Measurements from ENCODE around the gene PPAN. TPM values are rescaled to one million over a fixed set of nuclear protein-coding genes. Genes with fewer than 3 reads are reported as not detected.
A peak's percentile ranks its signal among the peaks of the same experiment; 100 is the strongest.

Gene PPAN
- total RNA-seq, 1 donor from 2014 or later = 28.3 TPM

DNA sequence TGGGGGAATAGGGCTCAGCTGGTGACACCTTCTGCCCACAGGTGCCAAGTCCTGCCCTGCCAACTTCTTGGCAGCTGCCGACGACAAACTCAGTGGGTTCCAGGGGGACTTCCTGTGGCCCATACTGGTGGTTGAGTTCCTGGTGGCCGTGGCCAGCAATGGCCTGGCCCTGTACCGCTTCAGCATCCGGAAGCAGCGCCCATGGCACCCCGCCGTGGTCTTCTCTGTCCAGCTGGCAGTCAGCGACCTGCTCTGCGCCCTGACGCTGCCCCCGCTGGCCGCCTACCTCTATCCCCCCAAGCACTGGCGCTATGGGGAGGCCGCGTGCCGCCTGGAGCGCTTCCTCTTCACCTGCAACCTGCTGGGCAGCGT, 7.4 kb downstream of the PPAN start:
- no peak for DNase-seq (ENCODE audit: low read depth)

GRCh38 chr19:10113964-10114650, 7.9 kb downstream of the PPAN start:
- DNase-seq (ENCODE audit: low read depth) = peak; percentile 20

DNA sequence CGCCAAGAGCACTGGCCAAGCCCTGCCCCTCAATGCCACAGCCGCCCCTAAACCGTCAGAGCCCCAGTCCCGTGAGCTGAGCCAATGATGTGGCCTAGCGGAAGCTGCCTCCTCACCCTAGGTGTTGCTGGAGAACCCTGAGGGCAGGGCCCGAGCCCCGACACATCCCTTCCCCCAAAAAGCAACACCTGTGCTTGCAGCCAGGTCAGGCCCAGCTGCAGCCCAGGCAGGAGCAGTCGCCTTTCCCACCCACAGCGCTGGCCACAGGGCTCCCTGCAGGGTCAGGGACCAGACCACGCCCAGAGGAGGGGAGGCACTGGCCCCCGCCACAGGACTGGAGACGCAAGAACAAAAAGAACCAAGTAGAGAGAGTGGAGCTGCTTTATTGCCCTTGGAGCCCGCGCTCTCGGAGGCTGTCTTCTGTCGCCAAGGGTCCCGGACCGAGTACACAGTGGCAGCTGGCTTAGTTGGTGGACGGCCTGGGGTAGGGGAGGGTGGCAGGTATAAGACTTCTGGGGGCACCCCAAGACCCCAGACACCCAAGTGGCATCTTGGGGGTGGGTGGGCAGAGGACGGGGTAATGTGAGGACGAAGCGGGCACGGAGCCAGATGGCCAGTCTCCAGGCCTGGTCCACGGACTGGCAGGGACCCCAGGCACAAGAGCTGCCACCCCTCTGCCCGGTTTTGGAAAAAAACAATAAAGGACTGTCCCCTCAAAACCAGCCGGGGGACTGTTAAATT, 8.7 kb downstream of the PPAN start:
- DNase-seq (ENCODE audit: low read depth) = no peak

DNA sequence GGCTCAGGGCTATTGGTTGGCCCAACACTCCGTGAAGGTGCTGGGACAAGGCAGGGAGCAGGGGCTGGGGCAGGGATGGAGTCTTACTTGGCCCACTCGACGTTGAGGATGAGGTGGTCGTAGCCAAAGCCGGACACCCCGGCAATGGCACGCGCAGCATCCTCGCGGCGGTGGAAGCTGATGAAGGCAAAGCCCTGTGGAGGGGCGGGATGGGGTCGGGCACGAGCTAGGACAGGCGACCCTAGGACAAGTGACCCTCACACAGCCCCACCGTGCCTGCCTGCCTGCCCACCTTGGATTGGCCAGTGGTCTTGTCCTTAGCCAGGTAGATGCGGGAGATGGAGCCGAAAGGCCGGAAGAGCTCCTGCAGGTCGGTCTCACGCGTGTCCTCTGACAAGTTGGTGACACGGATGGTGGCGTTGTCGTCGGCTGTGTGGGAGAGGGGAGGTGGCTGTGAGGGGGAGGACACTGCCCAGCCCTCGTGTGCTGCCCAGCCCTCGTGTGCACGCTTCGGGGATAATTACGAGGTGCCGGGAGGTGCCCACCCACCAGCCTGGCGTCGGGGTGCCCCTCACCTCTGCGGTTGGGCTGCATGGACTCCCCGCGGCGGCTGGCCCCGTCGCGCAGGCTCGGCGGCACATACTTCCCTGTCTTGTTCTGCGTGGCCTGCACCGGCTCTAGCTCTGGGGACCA, 9.4 kb downstream of the PPAN start:
- no peak for DNase-seq (ENCODE audit: low read depth)

- DNase-seq (ENCODE audit: low read depth) = peak; percentile 64
These were observed 10.1 kb downstream of the PPAN start for GRCh38 chr19:10116085-10116865.

- DNase-seq (ENCODE audit: low read depth) = no peak
These were observed 10.9 kb downstream of the PPAN start for GRCh38 chr19:10116866-10117616.

- no peak for DNase-seq (ENCODE audit: low read depth)
These were observed 12.8 kb downstream of the PPAN start for GRCh38 chr19:10118960-10119359.

GRCh38 chr19:10120538-10121189, 14.5 kb downstream of the PPAN start:
- peak; percentile 56 for DNase-seq (ENCODE audit: low read depth)

DNA sequence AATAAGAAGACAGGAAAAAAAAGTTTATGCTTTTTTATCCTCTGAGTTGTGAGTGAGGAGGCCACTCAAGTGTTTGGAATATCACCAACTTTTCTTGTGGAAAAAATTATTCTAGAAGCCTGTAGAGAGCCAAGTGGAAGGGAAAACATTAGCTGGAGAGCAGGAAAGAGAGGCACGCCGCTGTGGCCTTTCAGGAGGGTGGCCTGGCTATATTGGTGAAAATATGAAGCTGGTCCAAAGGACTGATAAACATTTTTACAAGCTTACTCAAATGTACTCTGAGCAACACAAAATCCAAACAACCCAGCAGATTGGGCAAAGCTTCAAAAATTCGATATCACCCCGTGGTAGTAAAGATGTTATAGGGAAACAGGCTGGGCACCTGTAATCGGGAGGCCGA, 15.9 kb downstream of the PPAN start:
- no peak for DNase-seq (ENCODE audit: low read depth)

DNA sequence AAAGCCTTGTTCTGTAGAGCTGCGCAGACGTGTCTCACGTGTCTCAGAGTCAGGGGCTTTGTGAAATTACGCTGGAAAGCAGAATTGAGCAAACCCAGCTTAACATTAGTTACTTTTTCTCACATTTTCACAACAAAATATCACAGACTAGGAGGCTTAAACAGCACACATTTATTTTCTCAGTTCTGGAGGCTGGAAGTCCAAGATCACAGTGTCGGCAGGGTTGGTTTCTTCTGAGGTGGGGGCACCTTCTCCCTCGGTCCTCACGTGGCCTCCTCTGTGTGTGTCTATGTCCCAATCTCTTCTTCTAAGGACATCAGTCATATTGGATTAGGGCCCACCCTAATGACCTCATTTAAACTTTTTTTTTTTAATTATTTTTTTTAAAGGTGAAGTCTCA, 18.3 kb downstream of the PPAN start:
- no peak for DNase-seq (ENCODE audit: low read depth)

- DNase-seq (ENCODE audit: low read depth) = no peak
These were observed 20.1 kb downstream of the PPAN start for GRCh38 chr19:10126213-10126639.

GRCh38 chr19:10132905-10133304, 26.7 kb downstream of the PPAN start:
- no peak for DNase-seq (ENCODE audit: low read depth)

GRCh38 chr19:10133596-10133995, 27.4 kb downstream of the PPAN start:
- no peak for DNase-seq (ENCODE audit: low read depth)

DNA sequence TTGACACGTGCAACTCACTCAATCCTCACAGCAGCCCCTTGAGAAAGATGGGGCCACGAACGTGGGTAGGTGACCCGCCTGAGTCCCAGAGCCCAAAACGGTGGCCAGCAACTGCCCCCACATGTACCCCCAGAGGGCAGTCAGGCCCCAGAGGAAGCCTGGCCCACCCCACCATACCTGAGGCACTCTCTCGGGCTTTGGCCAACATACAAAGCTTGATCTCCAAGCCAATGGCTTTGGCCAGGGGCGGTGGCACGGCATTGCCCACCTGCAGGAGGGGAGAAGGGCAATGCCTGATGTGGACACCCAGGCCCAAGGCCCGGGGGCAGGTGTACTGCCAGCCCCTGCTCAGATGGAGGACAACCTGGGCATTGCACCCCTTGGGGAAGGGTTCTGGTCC, 27.9 kb downstream of the PPAN start:
- DNase-seq (ENCODE audit: low read depth) = no peak

- no peak for DNase-seq (ENCODE audit: low read depth)
These were observed 29.6 kb downstream of the PPAN start for GRCh38 chr19:10135551-10136334.

DNA sequence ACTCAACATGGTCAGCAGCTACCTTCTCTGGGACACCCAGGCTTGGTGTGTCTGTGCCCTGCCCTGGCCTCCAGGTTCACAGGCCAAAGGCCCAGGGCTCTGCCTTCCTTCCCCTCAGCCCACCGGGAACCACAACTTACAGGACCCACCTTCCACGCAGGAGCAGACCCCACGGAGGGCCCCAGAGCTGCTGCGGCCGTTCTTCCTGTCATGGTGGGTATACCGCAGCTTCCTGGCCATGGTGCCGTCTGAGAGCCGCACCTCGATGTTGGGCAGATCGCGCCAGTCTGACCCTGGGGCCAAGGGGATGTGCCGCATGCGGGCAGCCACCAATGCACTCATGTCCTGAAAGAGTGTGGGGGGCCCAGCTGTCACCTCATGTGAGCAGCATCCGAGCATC, 30.8 kb downstream of the PPAN start:
- DNase-seq (ENCODE audit: low read depth) = no peak

DNA sequence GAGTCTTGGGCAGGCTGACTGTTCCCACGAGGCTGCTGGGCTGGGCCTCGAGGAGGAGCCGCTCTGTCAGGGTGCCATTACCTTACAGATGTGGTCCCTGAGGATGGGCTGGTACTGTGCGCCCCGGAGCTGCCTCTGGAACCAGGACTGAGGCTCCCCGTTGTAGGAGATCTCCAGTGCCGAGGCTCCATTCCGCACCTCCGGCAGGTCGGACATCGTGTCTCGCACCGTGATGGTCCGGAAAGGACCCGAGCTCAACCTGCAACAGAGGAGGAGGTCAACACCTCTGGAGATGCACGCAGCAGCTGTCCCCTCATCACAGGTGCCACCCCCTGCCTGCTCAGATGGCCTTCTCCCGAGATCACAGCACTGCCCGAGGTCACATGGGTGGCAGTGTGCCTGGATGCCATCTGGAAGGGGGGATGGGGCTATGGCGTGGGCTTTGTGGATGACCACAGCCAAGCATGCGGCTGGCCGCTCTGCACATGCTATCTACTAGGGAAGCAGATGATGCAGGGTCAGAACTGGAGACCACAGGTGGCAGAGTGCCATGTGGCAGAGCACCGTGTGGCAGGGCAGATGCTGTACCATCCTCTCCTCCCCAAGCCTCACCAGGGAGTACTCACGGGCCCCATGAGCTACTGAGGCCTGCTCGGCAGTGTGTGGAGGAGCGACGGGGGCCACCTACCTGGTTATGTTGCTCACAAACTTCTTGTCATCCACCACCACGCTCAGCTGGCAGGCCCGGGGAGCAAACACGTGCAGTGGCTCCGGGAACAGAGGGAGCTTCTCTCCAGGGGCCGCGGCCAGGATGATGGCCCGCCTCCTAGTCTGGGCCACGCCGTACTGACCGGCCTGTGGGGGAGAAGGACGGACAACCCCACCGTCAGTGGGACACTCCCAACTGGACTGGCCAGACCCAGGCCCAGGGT, 31.9 kb downstream of the PPAN start:
- peak; percentile 88 for DNase-seq (ENCODE audit: low read depth)
